GM19023 (cell line): ENCODE measurements around the gene MPDU1.
"Not testable (repeated sequence)": the region's sequence is repeated elsewhere in the genome, so short reads cannot be mapped to it uniquely, and the experiment has no call there.

Source experiments
- ATAC-seq: cut with Tn5 transposase; IDR thresholded peaks from one replicate; pipeline ENCODE4 v1.9.1; 2021; ENCODE audit warnings: mild to moderate bottlenecking, moderate library complexity; ENCODE audit not compliant: unreplicated experiment

The MPDU1 gene

DNA sequence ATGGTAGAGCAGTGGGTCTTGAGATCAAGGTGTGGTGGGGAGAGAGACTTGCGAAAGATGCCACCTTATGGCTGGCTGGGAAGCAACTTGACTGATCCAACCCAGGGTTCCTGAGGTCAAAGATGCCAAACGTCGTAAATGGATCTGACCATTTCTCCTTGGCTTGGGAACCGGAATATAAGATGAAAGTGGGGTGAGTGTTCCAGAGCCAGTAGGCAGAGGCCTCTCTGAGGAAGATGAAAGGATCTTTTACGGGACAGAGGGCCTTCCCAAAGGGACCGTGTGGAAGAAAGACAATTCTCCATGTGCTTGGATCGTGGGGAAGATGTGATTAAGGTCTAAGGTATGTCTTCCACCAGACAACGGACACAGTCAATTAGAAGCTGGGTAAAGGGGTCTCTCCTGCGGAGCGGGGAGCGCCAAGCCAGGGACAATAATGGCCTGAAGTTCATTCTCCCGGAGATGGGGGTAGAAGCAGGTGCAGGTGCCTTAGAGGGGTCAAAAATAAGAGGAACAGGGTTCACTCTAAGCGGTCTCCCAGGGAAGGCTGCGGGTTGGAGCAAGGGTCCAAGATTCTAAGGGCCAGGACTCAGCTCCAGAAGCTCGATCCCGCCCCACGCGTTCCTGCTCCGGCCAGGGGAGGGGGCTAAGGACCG, 30.2 kb downstream of the MPDU1 start:
- ATAC-seq, result peak; percentile 3

DNA sequence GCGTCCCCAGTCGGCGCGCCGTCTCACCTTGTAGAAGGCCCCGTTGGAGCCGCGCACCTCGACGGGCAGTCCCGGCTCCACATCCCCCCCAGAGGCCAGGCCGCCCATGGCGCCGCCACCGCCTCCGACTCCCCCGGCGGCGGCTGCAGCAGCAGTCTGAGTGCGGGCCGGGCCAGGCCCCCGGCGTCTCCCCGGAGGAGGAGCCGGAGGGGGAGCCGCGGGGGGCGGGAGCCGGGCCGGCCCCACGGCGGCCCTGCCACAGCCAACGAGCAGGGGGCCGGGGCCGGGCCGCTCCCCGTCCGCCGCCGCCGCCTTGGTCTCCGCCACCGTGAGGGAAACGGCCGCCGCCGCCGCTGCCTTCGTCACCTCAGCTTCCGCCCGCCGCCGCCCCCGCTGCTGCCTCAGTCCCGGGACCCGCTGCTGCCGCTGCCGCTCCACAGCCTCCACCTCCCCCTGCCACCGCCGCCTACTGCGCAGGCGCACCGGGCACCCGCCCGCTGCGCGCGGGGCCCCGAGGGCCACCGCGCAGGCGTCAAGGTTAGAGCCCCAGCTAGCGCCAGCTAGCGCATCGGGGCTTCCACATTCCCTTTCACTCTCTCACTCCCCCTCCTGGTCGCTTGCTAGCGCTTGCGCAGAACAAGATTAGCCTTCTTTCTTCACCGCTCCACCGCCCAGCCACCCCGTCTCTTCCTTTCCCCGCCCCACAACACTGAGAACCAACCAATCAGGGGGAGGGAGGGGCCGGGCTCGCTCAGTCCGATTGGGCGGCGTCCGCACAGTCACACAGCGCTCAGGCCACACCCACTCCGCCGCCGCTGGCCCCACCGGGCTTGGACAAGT, 31.0 kb downstream of the MPDU1 start, which contains the start of gene FXR2:
Gene FXR2 (minus strand): TSS at position 473 of the 840 bp plus-strand sequence. CDS start 365 bp downstream, at position 108.
- peak; percentile 87 for ATAC-seq

DNA sequence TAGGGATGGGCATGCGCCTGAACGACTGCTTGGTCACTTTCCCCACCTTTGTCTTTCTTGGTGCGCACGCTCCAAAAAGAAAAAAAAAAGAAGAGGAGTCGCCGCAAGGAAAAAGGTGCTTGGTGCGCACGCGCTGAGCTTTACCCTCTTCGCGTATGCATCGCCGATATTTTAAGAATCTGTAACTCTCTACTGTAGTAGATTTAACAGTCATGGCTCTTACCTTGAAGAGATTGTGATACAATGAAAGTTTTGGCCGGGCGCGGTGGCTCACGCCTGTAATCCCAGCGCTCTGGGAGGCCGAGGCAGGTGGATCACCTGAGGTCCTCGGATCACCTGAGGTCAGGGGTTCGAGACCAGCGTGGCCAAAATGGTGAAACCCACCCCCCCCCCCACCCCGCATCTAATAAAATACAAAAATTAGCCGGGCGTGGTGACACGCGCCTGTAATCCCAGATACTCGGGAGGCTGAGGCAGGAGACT, 31.7 kb downstream of the MPDU1 start:
- no peak for ATAC-seq

DNA sequence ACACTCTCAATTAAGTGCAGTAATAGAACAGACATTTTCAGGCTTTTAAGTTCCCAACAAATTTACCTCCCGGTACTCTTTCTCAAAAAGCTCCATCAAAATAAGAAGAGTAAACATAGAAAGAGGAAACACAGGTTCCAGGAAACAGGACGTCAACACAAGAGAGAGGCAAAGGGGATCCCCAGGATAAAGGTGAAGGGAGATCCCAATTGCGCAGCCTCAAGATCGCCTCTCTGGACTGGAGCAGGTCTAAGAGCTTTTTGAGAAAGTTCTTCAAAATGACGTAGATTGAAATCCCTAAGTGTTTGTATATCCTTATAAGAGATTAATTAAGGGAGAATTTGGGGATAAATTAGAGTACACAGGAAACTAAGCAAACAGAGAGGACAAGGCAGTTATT, 35.0 kb downstream of the MPDU1 start:
- no peak for ATAC-seq

DNA sequence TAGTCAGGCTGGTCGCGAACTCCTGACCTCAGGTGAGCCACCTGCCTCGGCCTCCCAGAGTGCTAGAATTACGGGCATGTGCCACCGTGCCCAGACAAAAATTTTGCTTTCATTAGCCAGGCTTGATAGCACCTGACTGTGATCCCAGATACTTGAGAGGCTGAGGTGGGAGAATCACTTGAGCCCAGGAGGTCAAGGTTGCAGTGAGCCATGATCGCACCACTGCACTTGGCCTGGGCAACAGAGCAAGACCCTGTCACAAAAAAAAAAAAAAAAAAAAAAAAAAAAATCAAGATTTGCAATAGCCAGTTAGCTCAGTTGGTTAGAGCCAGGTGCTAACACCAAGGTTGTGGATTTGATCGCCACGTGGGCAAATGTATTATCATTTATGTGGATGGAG, 37.2 kb downstream of the MPDU1 start:
- no peak for ATAC-seq

DNA sequence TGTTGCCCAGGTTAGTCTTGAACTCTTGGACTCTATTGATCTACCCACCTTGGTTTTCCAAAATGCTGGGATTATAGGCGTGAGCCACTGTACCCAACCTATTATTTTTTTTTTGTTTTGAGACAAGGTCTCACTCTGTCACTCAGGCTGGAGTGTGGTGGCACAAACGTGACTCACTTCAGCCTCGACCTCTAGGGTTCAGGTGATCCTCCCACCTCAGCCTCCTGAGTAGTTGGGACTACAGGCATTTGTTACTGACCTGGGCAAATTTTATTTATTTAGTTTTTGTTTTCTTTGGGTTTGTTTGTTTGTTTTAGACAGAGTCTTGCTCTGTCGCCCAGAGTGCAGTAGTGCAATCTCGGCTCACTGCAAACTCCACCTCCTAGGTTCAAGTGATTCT, 40.0 kb downstream of the MPDU1 start:
- no peak for ATAC-seq

DNA sequence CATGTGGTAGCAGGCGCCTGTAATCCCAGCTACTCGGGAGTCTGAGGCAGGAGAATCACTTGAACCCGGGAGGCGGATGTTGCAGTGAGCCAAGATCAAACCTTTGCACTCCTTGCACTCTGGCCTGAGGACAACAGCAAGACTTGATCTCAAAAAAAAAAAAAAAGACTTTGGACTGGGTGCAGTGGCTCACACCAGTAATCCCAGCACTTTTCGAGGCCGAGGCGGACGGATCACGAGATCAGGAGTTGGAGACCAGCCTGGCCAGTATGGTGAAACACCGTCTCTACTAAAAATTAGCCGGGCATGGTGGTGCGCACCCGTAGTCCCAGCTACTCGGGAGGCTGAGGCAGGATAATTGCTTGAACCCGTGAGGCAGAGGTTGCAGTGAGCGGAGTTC, 42.1 kb downstream of the MPDU1 start:
- not testable (repeated sequence) for ATAC-seq

DNA sequence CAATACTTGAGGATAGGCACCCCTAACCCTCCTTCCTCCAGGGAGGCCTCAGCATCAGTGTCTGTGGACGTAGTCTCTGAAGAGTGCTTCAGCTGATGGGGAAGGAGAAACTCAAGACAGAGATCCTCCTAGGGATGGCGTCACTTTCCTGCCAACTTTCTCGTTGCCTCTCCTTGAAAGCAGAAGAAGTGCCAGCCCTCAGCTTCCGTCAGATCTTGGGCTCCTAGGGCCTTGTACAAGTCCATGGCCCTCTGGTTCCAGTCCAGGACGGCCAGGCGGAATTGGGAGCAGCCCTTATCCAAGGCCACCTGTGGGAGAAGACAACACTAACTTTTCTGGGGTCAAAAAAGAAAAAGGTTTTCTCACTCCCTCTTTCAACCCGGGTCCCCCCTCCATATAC, 42.7 kb downstream of the MPDU1 start:
- no peak for ATAC-seq

DNA sequence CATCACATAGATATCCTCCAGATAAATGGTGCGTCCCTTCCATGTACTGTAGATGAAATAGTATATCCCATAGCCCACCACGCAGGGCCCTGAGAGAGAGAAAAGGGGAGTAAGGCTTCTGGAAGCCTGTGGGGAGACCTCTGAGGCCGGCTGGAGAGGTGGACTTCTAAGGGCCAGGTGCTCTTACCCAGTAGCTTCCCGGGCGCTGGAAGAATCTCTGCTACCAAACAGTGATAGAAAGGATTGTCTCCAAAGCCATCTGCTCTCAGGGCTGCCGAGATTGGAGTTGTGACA, 43.3 kb downstream of the MPDU1 start:
- ATAC-seq, result no peak

DNA sequence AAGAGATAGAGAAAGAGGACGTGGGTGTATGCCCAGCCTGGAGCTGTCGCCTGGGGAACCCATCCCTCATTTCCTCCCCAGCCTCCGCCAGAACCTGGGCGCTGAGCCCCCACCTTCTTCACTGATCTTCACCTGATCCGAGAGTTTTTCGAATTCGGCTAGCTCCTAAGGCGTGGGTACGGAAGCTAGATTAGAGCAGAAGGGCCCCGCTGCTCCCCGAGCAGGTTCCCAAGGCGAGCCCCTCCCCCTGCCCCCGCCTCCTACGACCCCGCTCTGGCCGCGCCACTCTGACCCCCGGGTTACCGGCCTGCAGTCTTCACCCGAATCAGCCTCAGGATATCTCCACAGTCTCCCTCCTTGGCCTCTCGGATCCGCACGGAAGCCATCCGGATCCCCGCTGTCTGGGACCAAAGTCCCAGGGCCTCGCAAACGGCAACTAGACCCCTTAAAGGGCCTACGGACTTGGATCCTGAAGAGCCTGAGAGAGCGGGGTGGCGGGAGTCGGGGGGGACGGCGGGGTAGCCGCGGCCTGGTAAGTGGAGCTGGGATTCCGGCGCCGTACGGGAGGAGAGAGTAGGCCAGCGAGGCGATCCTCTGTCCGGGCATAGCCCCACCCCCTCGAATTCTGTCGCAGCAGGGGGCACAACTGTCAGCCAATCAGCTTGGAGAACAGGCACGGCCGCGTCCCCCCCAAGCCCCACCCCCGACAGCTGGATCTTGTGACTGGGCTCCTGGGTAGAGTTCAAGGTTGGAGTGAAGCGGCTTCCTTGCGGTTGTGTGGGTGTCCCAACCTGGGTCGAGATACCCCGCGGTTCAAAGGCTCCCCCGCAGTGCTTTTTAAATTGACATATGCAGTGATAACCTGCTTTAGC, 43.8 kb downstream of the MPDU1 start, which contains the start of gene SAT2:
Gene SAT2 (minus strand): TSS at position 572 of the 872 bp plus-strand sequence. CDS start 186 bp downstream, at position 386.
- ATAC-seq, result peak; percentile 88

DNA sequence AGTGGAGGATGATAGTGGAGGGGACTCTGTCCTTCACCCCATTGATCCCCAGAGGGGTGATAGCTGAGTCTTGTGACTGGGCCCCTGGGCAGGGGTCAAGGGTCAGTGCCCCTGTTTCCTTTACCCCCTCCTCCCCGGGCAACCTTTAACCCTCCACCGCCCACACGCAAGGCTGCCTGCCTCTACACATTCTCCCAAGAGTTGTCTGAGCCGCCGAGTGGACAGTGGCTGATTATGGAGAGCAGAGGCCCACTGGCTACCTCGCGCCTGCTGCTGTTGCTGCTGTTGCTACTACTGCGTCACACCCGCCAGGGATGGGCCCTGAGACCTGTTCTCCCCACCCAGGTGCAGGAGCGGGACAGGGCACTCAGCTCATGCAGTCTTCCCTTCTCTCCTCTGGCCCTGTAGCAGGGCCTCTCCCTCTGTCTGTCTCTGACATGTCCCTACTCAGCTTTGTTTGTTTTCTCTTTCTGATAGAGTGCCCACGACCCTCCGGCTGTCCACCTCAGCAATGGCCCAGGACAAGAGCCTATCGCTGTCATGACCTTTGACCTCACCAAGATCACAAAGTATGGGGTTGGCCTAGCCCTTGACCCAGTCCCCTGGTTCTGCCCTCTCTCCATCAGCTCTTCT, 46.4 kb downstream of the MPDU1 start, which contains the start of gene SHBG:
Gene SHBG (plus strand): TSS at position 197 of the 633 bp plus-strand sequence. CDS start 38 bp downstream, at position 235.
- ATAC-seq, result no peak

DNA sequence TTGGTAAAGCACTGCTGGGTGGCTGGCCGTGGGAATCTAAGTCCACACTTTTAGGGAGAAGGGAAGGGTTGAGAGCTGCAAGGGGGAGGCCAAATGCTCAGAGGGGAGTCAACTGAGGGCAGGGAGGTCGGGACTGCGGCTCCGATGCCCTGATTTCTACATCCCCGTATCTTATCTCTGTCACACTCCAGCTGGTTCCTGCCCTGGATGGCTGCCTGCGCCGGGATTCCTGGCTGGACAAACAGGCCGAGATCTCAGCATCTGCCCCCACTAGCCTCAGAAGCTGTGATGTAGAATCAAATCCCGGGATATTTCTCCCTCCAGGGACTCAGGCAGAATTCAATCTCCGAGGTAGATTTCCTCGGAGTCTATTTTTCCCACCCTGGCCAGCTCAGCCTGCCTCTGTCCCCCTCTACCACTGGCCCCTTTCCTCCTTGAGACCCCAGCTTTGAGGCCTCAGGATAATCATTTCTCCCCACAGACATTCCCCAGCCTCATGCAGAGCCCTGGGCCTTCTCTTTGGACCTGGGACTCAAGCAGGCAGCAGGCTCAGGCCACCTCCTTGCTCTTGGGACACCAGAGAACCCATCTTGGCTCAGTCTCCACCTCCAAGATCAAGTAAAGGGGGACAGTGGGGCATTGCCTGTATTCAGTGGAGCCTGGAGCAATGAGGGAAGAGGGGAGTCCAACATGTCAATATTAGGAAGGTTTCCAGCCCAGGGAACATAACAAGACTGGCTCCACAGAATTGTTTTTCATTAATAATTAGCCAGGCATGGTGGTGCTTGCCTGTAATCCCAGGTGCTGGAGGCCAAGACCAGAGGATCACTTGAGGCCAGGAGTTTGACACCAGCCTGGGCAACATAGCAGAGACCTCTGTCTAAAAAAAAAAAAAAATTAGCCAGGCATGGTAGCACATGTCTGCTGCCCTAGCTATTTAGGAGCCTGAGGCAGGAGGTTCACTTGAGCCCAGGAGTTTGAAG, 48.0 kb downstream of the MPDU1 start:
- no peak for ATAC-seq

DNA sequence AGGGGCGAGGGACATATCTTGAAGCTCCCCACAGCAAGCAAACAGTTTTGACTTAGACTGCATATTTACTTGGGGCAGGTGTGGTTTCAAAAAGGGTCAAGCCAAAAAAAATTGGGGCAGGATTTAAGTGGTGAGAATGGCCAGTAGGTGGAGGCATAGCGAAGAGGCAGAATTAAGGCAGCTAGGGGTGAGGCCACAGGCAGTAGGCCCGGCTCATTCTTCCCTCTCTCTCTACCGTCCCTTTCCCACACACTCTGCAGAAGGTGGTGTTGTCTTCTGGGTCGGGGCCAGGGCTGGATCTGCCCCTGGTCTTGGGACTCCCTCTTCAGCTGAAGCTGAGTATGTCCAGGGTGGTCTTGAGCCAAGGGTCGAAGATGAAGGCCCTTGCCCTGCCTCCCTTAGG, 48.8 kb downstream of the MPDU1 start:
- no peak for ATAC-seq

DNA sequence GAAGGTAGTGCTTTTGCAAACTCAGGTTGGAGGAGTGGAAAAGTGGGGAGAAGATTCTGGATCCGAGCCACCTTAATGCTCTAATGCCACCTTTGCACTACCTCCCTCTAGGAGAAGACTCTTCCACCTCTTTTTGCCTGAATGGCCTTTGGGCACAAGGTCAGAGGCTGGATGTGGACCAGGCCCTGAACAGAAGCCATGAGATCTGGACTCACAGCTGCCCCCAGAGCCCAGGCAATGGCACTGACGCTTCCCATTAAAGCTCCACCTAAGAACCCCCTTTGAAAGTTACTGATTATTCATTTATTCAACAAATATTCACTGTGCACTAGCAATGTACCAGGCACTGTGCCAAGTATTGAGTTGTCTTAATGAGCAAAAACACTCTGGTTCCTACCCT, 49.4 kb downstream of the MPDU1 start:
- no peak for ATAC-seq

DNA sequence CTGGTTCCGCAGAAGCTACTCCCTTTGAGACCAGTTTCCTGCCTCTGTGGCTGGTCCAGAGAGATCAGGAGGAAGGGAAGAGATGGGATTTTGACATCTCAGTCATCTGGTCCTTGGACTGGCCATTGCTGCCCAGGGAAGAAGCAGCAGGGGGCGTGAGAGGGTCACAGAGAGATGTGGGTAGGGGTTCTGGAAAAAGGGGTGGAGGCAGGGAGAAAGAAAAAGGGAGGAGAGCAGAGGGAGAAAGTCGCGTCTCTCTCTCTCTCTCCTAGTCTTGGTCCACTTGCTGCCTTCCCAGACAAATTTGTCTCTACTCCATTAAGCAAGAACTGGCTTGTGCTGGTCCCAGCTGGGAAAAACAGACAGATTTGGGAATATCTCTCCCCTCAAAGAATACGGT, 50.7 kb downstream of the MPDU1 start:
- ATAC-seq, result no peak

DNA sequence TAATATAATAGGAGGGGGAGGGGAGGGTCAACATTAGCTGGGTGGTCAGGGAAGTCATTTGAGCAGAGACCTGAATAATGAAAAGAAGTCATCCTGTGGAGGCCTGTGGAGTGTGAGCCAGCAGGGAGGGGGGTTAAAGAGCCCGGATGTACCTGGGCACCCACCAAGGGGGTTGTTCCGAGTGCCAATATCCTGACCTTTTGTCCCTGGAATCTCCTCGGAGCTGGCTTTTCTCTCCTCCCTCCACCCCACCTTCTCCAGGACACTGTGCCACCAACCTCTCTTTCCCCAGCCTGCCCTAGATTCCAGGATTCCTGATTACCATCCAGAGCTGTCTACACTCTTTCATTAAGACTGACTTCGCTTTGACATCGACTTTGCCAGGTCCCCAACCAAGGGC, 52.5 kb downstream of the MPDU1 start:
- no peak for ATAC-seq
